ENCODE measurements around the gene ZNF747.

ZNF747 gene

DNA sequence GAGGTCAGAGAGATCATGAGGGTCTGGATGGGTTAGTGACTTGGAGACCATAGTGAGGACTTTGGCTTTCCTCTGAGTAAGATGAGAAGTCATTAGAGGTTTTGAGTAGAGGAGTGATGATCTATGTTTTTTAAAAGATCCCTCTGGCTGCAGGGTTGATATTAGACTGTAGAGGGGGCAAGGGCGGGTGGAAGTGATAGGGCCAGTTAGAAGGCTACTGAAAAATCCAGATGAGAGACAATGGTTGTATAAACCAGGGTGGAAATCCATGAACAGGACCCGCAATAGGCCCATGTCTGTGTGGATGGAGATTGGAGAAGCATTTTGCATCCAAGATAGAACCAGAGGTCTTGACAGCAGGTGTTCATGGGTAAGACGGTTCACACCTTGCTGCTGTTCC is 52.3 kb downstream of the ZNF747 start:
- H3K27ac ChIP-seq (ENCODE audit: low read depth, low read length) = no peak overlapping the region
- H3K4me3 ChIP-seq (ENCODE audit: low read depth, low read length) = no peak overlapping the region
- no peaks in the 10 kb centered on the region for H3K36me3 ChIP-seq (ENCODE audit: insufficient read depth, low read length)
- H3K4me1 ChIP-seq (ENCODE audit: control insufficient read depth, insufficient read depth, low read length, unreplicated experiment) = no peaks in the 10 kb centered on the region
- no peak overlapping the region for H2AFZ ChIP-seq (ENCODE audit: low read length, unreplicated experiment)
- H3K79me2 ChIP-seq (ENCODE audit: control insufficient read depth, insufficient read depth, low read length, unreplicated experiment) = no peaks in the 10 kb centered on the region
- H3K27me3 ChIP-seq (ENCODE audit: insufficient read depth, low read length) = peaks cover 22% of the 10 kb centered on the region

DNA sequence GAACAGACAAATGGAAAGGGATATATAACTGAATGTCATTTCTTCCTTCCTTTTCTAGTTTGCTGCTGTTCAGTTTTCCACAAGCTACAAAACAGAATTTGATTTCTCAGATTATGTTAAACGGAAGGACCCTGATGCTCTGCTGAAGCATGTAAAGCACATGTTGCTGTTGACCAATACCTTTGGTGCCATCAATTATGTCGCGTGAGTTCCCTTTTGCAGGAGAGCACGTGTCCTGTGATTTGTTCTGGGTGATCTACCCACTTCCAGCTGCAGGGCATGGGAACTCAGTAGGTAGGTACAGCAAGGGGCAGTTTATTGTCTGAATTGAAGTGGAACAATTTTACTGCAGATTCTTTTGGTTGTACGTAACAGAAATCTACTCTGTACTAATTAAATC is 53.3 kb downstream of the ZNF747 start:
- Histone ChIP-seq H3K27ac (ENCODE audit: low read depth, low read length) (no peak overlapping the region), H3K4me1 (ENCODE audit: control insufficient read depth, insufficient read depth, low read length, unreplicated experiment) (no peaks in the 10 kb centered on the region), H3K4me3 (ENCODE audit: low read depth, low read length) (no peak overlapping the region), H3K79me2 (ENCODE audit: control insufficient read depth, insufficient read depth, low read length, unreplicated experiment) (no peaks in the 10 kb centered on the region), H3K27me3 (ENCODE audit: insufficient read depth, low read length) (peaks cover 28% of the 10 kb centered on the region), H2AFZ (ENCODE audit: low read length, unreplicated experiment) (no peak overlapping the region), H3K36me3 (ENCODE audit: insufficient read depth, low read length) (no peaks in the 10 kb centered on the region)
